Body of pancreas (tissue), 4 donors: Measurements from ENCODE around the gene ZNF516. TPM values are rescaled to one million over a fixed set of nuclear protein-coding genes. Genes with fewer than 3 reads are reported as not detected.

ENCODE experiments used
- ATAC-seq: fragments of 150-250 bp; one replicate; pipeline ENCODE4 v1.9.1; 2016
- DNase-seq, 4 donors: peaks; one replicate each; pipeline ENCODE4 v3.0.0-alpha.2; 2019
- H3K27ac ChIP-seq, 4 donors: fragments of 200-600 bp; sonication (generic); 1 replicate in 3 of 4; 2 replicates in 1 of 4; pipeline versions ENCODE4 v1.5.1 to v1.6.1; 2016 to 2019; ENCODE audit warnings: mild to moderate bottlenecking in 1 of 4, mixed read lengths in 1 of 4, moderate library complexity in 1 of 4
- H3K27me3 ChIP-seq, 2 donors: fragments of 200-600 bp; sonication (generic); one replicate each; pipeline ENCODE4 v1.6.0; 2016; ENCODE audit warnings: mild to moderate bottlenecking in 1 of 2
- H3K36me3 ChIP-seq, 2 donors: fragments of 200-600 bp; sonication (generic); replicated peaks in 1 of 2; 2 replicates each; pipeline ENCODE4 v1.5.1; 2016; ENCODE audit warnings: low read depth in 2 of 2; ENCODE audit not compliant: insufficient read depth in 1 of 2
- H3K4me1 ChIP-seq: fragments of 200-600 bp; sonication (generic); one replicate; pipeline ENCODE4 v1.6.0; 2016
- H3K4me3 ChIP-seq, 2 donors: fragments of 200-600 bp; sonication (generic); 1 replicate in 1 of 2; 2 replicates in 1 of 2; pipeline ENCODE4 v1.5.1; 2016 to 2019
- H3K9me3 ChIP-seq, 3 donors: fragments of 200-600 bp; sonication (generic); 1 replicate in 2 of 3; 2 replicates in 1 of 3; pipeline ENCODE4 v1.5.1; 2016
- CTCF ChIP-seq, 7 experiments: fragments of 450-650 bp in 4 of 7; fragments of 200-600 bp in 3 of 7; sonication (generic) in 3 of 7; IDR thresholded peaks; one replicate each; pipeline ENCODE4 v1.5.1; 2016 to 2019; ENCODE audit warnings: antibody characterized with exemption in 7 of 7
- POLR2A ChIP-seq, 3 donors: fragments of 450-650 bp; IDR thresholded peaks; one replicate each; pipeline ENCODE4 v1.6.1; 2016; ENCODE audit warnings: antibody characterized with exemption in 3 of 3, mild to moderate bottlenecking in 2 of 3
- WGBS, 2 donors: methylation state at CpG; one replicate each; pipeline ENCODE4 v1.1.5; 2017; 5-methylcytosine and 5-hydroxymethylcytosine counted together
- intact Hi-C: fragments of 100-400 bp; cut with DNase I; formaldehyde crosslinking; loops from one replicate; pipeline ENCODE4 v1.15.1; 2023
- total RNA-seq, 2 donors: library from RNA; depleted of rRNA; stranded (reverse); fragments of >200 nt; gene quantifications; one replicate each; pipeline ENCODE4 v1.1.0, GENCODE V29; 2016

The ZNF516 gene
- total RNA-seq, 2 donors from 2014 or later, result 13.5 to 16.5 TPM

DNA sequence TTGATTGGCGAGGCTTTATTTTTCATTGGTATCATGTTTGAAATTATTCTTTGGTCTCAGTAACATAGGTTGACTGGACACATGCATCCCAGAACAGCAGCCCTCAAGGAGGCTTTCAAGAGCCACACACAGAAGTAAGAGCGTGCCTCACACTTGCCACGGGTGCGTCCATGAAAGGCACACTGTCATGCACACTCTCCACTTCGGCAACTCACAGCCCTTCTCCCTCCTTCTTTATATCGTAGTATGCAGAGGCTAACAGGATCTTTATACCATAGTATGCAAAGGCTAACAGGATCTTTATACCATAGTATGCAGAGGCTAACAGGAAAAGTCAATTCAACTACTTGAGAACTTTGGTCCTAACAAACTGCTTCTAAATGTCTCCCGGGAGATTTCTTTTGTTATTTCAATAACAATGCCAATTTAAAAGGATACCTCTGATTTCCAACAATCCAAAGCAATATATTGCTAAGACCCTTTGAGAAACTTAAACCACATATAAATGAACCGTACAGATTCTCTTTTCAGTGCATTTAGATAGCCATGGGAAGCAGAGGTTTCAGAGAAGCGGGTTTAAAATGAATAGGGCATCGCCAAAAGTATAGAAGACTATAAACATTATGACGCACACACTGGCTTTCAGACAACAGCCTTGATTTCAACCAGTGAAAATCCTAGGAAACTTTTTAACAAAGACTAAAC, 26.5 kb upstream of the ZNF516 start:
- intact Hi-C loops, result no loop called here
- Histone ChIP-seq H3K36me3 (no peaks in the 10 kb centered on the region), H3K27ac (no peak overlapping the region), H3K9me3 (no peaks in the 10 kb centered on the region), H3K4me3 (no peak overlapping the region), H3K27me3 (no peaks in the 10 kb centered on the region), H3K4me1 (peaks cover 13% of the 10 kb centered on the region)
- DNase-seq, result no peak
- ATAC-seq, result no peak
- 85 to 87% methylated on average over 11 of the region's 11 CpGs for WGBS, 2 donors
- TF ChIP-seq CTCF (IDR thresholded peaks at IDR 0.05), result no peak
- no peak for TF ChIP-seq POLR2A (IDR thresholded peaks at IDR 0.05)

DNA sequence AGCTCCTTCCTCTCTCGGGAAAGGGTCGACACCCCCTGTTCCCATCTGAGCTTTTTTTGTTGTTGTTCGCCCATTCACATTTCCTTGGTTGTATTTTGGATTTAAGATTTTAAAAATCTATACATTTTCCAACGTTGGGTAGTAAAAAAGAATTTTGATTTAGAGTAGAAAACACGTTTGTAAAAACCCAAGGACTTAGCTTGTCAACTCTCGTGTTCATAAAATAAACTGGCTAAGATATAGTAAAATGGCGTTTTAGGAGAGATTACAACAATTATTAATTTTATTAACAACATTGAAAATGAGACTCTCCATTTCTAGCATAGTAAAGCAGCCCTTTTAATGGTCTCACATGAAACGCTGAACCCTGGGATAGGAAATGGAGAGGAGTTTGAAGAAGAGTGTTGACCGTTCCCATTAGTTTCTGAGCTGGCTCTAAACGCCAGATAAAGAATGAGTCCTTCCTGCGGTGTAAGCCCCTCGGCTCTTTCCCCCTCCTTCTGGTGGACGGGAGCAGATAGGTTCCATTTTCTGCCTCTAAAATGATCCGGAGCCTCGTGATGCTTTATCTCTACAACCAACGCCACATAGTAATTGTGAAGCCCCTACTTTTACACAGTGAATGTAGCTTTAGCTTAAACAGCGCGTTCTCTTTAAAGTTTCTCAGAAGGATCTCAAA, 24.0 kb upstream of the ZNF516 start:
- H3K27ac ChIP-seq, result peak overlapping the region in 2 of 4 donors; percentile 13 to 39
- WGBS, 2 donors, result 53 to 57% methylated on average over 18 of the region's 18 CpGs
- ATAC-seq (no peak), DNase-seq (no peak)
- no peak overlapping the region for H3K4me3 ChIP-seq
- no peaks in the 10 kb centered on the region for H3K27me3 ChIP-seq
- no peaks in the 10 kb centered on the region for H3K9me3 ChIP-seq
- H3K4me1 ChIP-seq, result peaks cover 6% of the 10 kb centered on the region
- no peak for TF ChIP-seq CTCF (IDR thresholded peaks at IDR 0.05)
- no peak for TF ChIP-seq POLR2A (IDR thresholded peaks at IDR 0.05)
- intact Hi-C loops, result no loop called here
- H3K36me3 ChIP-seq, result no peaks in the 10 kb centered on the region

DNA sequence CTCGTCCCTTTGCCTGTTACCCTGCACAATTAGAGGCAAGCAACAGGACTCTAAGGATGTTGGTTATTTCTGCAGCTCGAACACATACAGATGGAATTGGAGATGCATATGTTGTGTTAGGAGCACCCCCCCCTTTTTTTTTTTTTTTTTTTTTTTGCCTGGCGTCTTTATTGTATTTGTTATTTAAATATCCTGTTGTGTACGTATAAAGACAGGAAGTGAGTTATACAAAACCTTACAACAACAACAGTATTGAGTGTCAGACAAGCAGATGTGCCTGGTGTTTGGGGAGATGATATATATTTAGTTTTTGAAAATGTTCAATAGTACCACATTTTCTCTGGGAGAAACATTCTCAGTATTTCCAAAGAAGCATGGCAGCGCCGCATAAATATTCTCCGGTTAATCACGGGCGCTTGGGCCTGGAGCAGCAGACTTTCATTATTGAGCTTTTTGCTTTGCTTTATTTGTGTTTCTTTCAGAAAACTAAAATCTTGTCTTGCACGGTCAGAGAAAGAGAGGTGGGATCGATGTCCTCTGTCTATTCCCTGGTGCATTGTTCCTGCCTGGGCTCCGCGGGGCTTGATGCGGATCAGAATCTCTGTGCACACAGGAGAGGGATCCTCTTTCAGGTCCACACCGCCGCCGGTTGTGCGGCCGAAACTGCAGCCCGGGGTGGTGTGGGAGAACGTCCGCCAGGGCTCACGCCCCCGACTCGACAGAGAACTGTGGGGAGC, 23.2 kb upstream of the ZNF516 start:
- Histone ChIP-seq H3K4me3 (no peak overlapping the region), H3K27ac (peak overlapping the region in 2 of 4 donors; percentile 13 to 39), H3K4me1 (peaks cover 6% of the 10 kb centered on the region), H3K27me3 (no peaks in the 10 kb centered on the region), H3K9me3 (no peaks in the 10 kb centered on the region), H3K36me3 (no peaks in the 10 kb centered on the region)
- intact Hi-C loops, result no loop called here
- DNase-seq (peak in 2 of 4 donors; percentile 26 to 28), ATAC-seq (peak; percentile 35)
- TF ChIP-seq CTCF (IDR thresholded peaks at IDR 0.05), result no peak
- TF ChIP-seq POLR2A (IDR thresholded peaks at IDR 0.05), result peak in 1 of 3 donors; percentile 10
- WGBS, 2 donors, result 51 to 52% methylated on average over 23 to 25 of the region's 25 CpGs

DNA sequence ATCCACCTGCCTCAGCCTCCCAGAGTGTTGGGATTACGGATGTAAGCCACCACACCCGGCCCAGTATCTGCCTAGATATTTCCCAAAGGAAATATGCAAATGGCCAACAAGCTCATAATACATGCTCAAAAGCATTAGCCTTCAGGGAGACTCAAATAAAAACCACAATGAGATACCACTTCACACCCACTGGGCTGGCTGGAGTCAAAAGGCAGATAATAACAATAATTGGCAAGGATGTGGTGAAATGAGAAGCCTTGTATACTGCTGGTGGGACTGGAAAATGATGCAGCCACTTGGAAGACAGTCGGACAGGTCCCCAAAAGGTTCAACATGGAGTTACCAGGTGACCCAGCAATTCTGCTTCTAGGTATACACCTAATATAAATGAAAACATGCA, 20.5 kb upstream of the ZNF516 start:
- Histone ChIP-seq H3K4me3 (no peak overlapping the region), H3K27ac (no peak overlapping the region), H3K36me3 (no peaks in the 10 kb centered on the region), H3K4me1 (peaks cover 3% of the 10 kb centered on the region), H3K27me3 (no peaks in the 10 kb centered on the region), H3K9me3 (no peaks in the 10 kb centered on the region)
- 77 to 85% methylated on average over 3 of the region's 3 CpGs for WGBS, 2 donors
- intact Hi-C loops, result no loop called here
- TF ChIP-seq POLR2A (IDR thresholded peaks at IDR 0.05), result no peak
- TF ChIP-seq CTCF (IDR thresholded peaks at IDR 0.05), result no peak
- ATAC-seq, result no peak
- no peak for DNase-seq
